H1 (cell line): Measurements from ENCODE around the gene ZBTB16. TPM values are rescaled to one million over a fixed set of nuclear protein-coding genes. Genes with fewer than 3 reads are reported as not detected.

Experiments used
- CTCF ChIA-PET: fragments of 300-600 bp; sonication (Branson Sonifier 250); formaldehyde crosslinking; loops from one replicate; lab custom pipeline; 2021; ENCODE audit not compliant: partially characterized antibody; lab: Charles Lee
- POLR2A ChIA-PET: fragments of 300-600 bp; sonication (Branson Sonifier 250); formaldehyde crosslinking; loops from one replicate; lab custom pipeline; 2021; ENCODE audit warnings: inconsistent platforms; ENCODE audit not compliant: partially characterized antibody; lab: Charles Lee
- DNase-seq, 2 experiments: peaks; one replicate each; pipeline versions ENCODE4 v3.0.0 to v3.0.0-alpha.2; 2010 to 2022; ENCODE audit warnings: low spot score in 2 of 2, low read depth in 1 of 2, mixed read lengths in 1 of 2
- FAIRE-seq: peaks from 2 replicates; lab custom pipeline; 2011; peaks lifted over from hg19 to GRCh38; lab: Jason Lieb, UNC
- H2AFZ ChIP-seq: 2 replicates; pipeline ENCODE4 v1.8.1; 2012; ENCODE audit warnings: low read length, inconsistent platforms
- H2AK5ac ChIP-seq: 2 replicates; pipeline ENCODE4 v1.6.1; 2013; ENCODE audit warnings: low read depth, low read length
- H2BK120ac ChIP-seq: replicated peaks from 2 replicates; pipeline ENCODE3; 2013; ENCODE audit warnings: low read depth, low read length, inconsistent platforms
- H2BK12ac ChIP-seq: 2 replicates; pipeline ENCODE4 v1.6.1; 2013; ENCODE audit warnings: low read depth, low read length
- H2BK15ac ChIP-seq: 2 replicates; pipeline ENCODE4 v1.6.1; 2013; ENCODE audit warnings: low read length
- H2BK20ac ChIP-seq: 2 replicates; pipeline ENCODE4 v1.6.1; 2013; ENCODE audit warnings: low read length
- H2BK5ac ChIP-seq: 2 replicates; pipeline ENCODE4 v1.6.1; 2013; ENCODE audit warnings: low read depth, low read length
- H3K14ac ChIP-seq: 2 replicates; pipeline ENCODE4 v1.6.1; 2013; ENCODE audit warnings: inconsistent platforms; ENCODE audit not compliant: insufficient read length
- H3K18ac ChIP-seq: 2 replicates; pipeline ENCODE4 v1.6.1; 2013; ENCODE audit warnings: low read length; ENCODE audit errors: extremely low read depth
- H3K23ac ChIP-seq: 2 replicates; pipeline ENCODE4 v1.6.1; 2013; ENCODE audit warnings: inconsistent platforms; ENCODE audit not compliant: insufficient read length
- H3K23me2 ChIP-seq: 2 replicates; pipeline ENCODE4 v1.6.1; 2013; ENCODE audit warnings: low read depth, low read length
- H3K27ac ChIP-seq: 2 replicates; pipeline ENCODE4 v1.6.1; 2011; ENCODE audit warnings: low read depth, low read length, inconsistent platforms
- H3K27me3 ChIP-seq, 4 experiments: replicated peaks in 1 of 4; 1 replicate in 1 of 4; 2 replicates in 3 of 4; pipeline versions ENCODE4 v1.6.1 to v1.8.1; 2011 to 2013; ENCODE audit warnings: low read length in 3 of 4, mild to moderate bottlenecking in 3 of 4, inconsistent platforms in 2 of 4, mixed read lengths in 2 of 4, moderate library complexity in 1 of 4; ENCODE audit not compliant: control insufficient read depth in 3 of 4, insufficient read depth in 3 of 4; ENCODE audit errors: extremely low read depth in 1 of 4
- H3K36me3 ChIP-seq, 4 experiments: 2 replicates each; pipeline versions ENCODE4 v1.6.1 to v1.8.1; 2011 to 2013; ENCODE audit warnings: mild to moderate bottlenecking in 4 of 4, low read length in 3 of 4, moderate library complexity in 2 of 4, control low read depth in 1 of 4, inconsistent platforms in 1 of 4; ENCODE audit not compliant: insufficient read depth in 4 of 4, control insufficient read depth in 2 of 4
- H3K4ac ChIP-seq: replicated peaks from 2 replicates; pipeline ENCODE3; 2013; ENCODE audit warnings: low read length, low read depth, mixed read lengths, inconsistent platforms; ENCODE audit not compliant: insufficient read length
- H3K4me1 ChIP-seq, 4 experiments: replicated peaks in 1 of 4; 1 replicate in 1 of 4; 2 replicates in 3 of 4; pipeline versions ENCODE4 v1.6.1 to v1.8.1; 2011 to 2013; ENCODE audit warnings: low read length in 3 of 4, inconsistent platforms in 2 of 4, mixed read lengths in 1 of 4; ENCODE audit not compliant: insufficient read depth in 4 of 4, control insufficient read depth in 3 of 4
- H3K4me2 ChIP-seq, 2 experiments: 2 replicates each; pipeline versions ENCODE4 v1.6.1 to v1.8.1; 2011 to 2013; ENCODE audit warnings: low read depth in 2 of 2, low read length in 2 of 2, control low read depth in 1 of 2, inconsistent platforms in 1 of 2, mild to moderate bottlenecking in 1 of 2; ENCODE audit not compliant: insufficient read depth in 1 of 2
- H3K4me3 ChIP-seq, 4 experiments: fragments of 200-600, 300-600 bp in 1 of 4; sonication (generic), shearing (Covaris generic), sonication (Bioruptor Twin) in 1 of 4; 2 replicates each; pipeline versions ENCODE4 v1.5.1 to v1.8.1; 2011 to 2016; ENCODE audit warnings: low read length in 4 of 4, low read depth in 3 of 4, control low read depth in 2 of 4, inconsistent platforms in 2 of 4, mild to moderate bottlenecking in 2 of 4, mixed read lengths in 1 of 4, moderate library complexity in 1 of 4; ENCODE audit not compliant: insufficient read depth in 2 of 4; ENCODE audit errors: extremely low read depth in 1 of 4
- H3K56ac ChIP-seq: replicated peaks from 2 replicates; pipeline ENCODE3; 2013; ENCODE audit warnings: low read depth, mild to moderate bottlenecking, mixed read lengths, low read length, inconsistent platforms; ENCODE audit not compliant: insufficient read length
- H3K79me1 ChIP-seq: 2 replicates; pipeline ENCODE4 v1.6.1; 2013; ENCODE audit warnings: low read depth, low read length, control low read depth
- H3K79me2 ChIP-seq, 2 experiments: 2 replicates each; pipeline versions ENCODE4 v1.6.1 to v1.8.1; 2012 to 2013; ENCODE audit warnings: low read length in 2 of 2, mild to moderate bottlenecking in 2 of 2, inconsistent platforms in 1 of 2; ENCODE audit not compliant: insufficient read depth in 2 of 2, control insufficient read depth in 1 of 2
- H3K9ac ChIP-seq, 4 experiments: replicated peaks in 1 of 4; 1 replicate in 1 of 4; 2 replicates in 3 of 4; pipeline versions ENCODE4 v1.6.1 to v1.8.1; 2011 to 2013; ENCODE audit warnings: low read depth in 3 of 4, low read length in 3 of 4, control low read depth in 2 of 4, mild to moderate bottlenecking in 2 of 4, moderate library complexity in 2 of 4, inconsistent platforms in 1 of 4; ENCODE audit errors: extremely low read depth in 1 of 4
- H3K9me3 ChIP-seq, 2 experiments: 2 replicates each; pipeline versions ENCODE4 v1.6.1 to v1.8.1; 2012 to 2013; ENCODE audit warnings: mild to moderate bottlenecking in 2 of 2, moderate library complexity in 2 of 2, control low read depth in 1 of 2, inconsistent platforms in 1 of 2, low read depth in 1 of 2, low read length in 1 of 2, mixed read lengths in 1 of 2; ENCODE audit not compliant: insufficient read depth in 2 of 2
- H4K20me1 ChIP-seq, 2 experiments: replicated peaks in 1 of 2; 2 replicates each; pipeline versions ENCODE3 to v1.8.1; 2011 to 2013; ENCODE audit warnings: inconsistent platforms in 2 of 2, low read length in 2 of 2, mild to moderate bottlenecking in 1 of 2; ENCODE audit not compliant: insufficient read depth in 2 of 2, control insufficient read depth in 1 of 2
- H4K5ac ChIP-seq: 2 replicates; pipeline ENCODE4 v1.6.1; 2013; ENCODE audit warnings: low read length, low read depth, mixed read lengths, inconsistent platforms; ENCODE audit not compliant: insufficient read length
- H4K8ac ChIP-seq: 2 replicates; pipeline ENCODE4 v1.8.0; 2013; ENCODE audit warnings: mild to moderate bottlenecking, moderate library complexity, low read length, inconsistent platforms; ENCODE audit not compliant: insufficient read depth; ENCODE audit errors: extremely low read depth
- H4K91ac ChIP-seq: replicated peaks from 2 replicates; pipeline ENCODE3; 2013; ENCODE audit warnings: low read length, mixed read lengths, inconsistent platforms; ENCODE audit not compliant: insufficient read length
- BACH1 ChIP-seq: IDR thresholded peaks from 2 replicates; pipeline ENCODE4 v1.6.1; 2012; ENCODE audit warnings: low read length, improper control_type of control experiment
- CBX5 ChIP-seq: fragments of 300-800, 300-1000 bp; sonication (generic); IDR thresholded peaks from 2 replicates; pipeline ENCODE4 v1.7.1; 2016; ENCODE audit warnings: antibody characterized with exemption, low read length, low read depth
- CBX8 ChIP-seq: fragments of 300-800, 300-1000 bp; sonication (generic); IDR thresholded peaks from 2 replicates; pipeline ENCODE4 v1.7.1; 2016; ENCODE audit warnings: low read depth, low read length, borderline replicate concordance
- CREB1 ChIP-seq: IDR thresholded peaks from 2 replicates; pipeline ENCODE4 v1.6.1; 2012; ENCODE audit warnings: inconsistent platforms
- EP300 ChIP-seq, 2 experiments: IDR thresholded peaks; 1 replicate in 1 of 2; 2 replicates in 1 of 2; pipeline ENCODE4 v1.6.1; 2011 to 2012; ENCODE audit warnings: low read depth in 2 of 2, low read length in 2 of 2, mild to moderate bottlenecking in 2 of 2, borderline replicate concordance in 1 of 2, inconsistent platforms in 1 of 2, moderate library complexity in 1 of 2
- JUND ChIP-seq: IDR thresholded peaks from 2 replicates; pipeline ENCODE4 v1.6.1; 2011; ENCODE audit warnings: mild to moderate bottlenecking, improper control_type of control experiment, low read length
- KDM4A ChIP-seq: IDR thresholded peaks from one replicate; pipeline ENCODE4 v1.7.1; 2012; ENCODE audit warnings: low read depth, mild to moderate bottlenecking, moderate library complexity, low read length, inconsistent platforms; ENCODE audit not compliant: severe bottlenecking
- TAF1 ChIP-seq: IDR thresholded peaks from 2 replicates; pipeline ENCODE4 v1.6.1; 2011; ENCODE audit warnings: mild to moderate bottlenecking, low read depth, low read length
- TCF12 ChIP-seq: IDR thresholded peaks from 2 replicates; pipeline ENCODE4 v1.6.1; 2011; ENCODE audit warnings: low read depth, mild to moderate bottlenecking, low read length
- YY1 ChIP-seq: IDR thresholded peaks from 2 replicates; pipeline ENCODE4 v1.6.1; 2011; ENCODE audit warnings: low read depth, mild to moderate bottlenecking, low read length
- WGBS, 2 experiments: shearing (Covaris generic) in 1 of 2; methylation state at CpG; one replicate each; pipeline versions ENCODE4 v1.1.6 to v1.1.7; 2013 to 2015; ENCODE audit warnings: low lambda C conversion rate in 2 of 2, mixed read lengths in 2 of 2, inconsistent platforms in 1 of 2, low coverage in 1 of 2, missing lambda C conversion rate in 1 of 2; ENCODE audit not compliant: insufficient replicate concordance in 2 of 2, insufficient coverage in 1 of 2, insufficient read length in 1 of 2; ENCODE audit errors: extremely low coverage in 1 of 2, missing lambda C conversion rate in 1 of 2; 5-methylcytosine and 5-hydroxymethylcytosine counted together
- polyA plus RNA-seq, 7 experiments: library from polyadenylated mRNA; depleted of rRNA in 3 of 7; stranded (reverse) in 5 of 7; unstranded in 2 of 7; fragments of >200 nt in 5 of 7; fragments of 200-250 nt in 2 of 7; gene quantifications; 1 replicate in 5 of 7; 2 replicates in 1 of 7; 4 replicates in 1 of 7; pipeline versions ENCODE4 v1.2.1 to v1.2.3, GENCODE V29; 2011 to 2013; ENCODE audit warnings: missing spikeins in 2 of 7, mixed read lengths in 2 of 7
- total RNA-seq: library from RNA; stranded (reverse); fragmentation: NEBNext Ultra II Directional; extraction: Animal tissue kit (Norgen Biotek cat#: 25700); gene quantifications from 2 replicates; pipeline ENCODE4 v1.2.1, GENCODE V29; 2021
- TF ChIP-seq, protein P1 (sequence below): IDR thresholded peaks from 2 replicates; pipeline ENCODE4 v1.6.1; 2012; ENCODE audit warnings: inconsistent platforms
- TF ChIP-seq, protein P2 (sequence below): IDR thresholded peaks from 2 replicates; pipeline ENCODE4 v1.6.1; 2011; ENCODE audit warnings: low read length, improper control_type of control experiment
- TF ChIP-seq, protein P3 (sequence below): IDR thresholded peaks from 2 replicates; pipeline ENCODE4 v1.6.1; 2012; ENCODE audit warnings: inconsistent platforms

The ZBTB16 gene
- total and polyA plus RNA-seq, 2 of the 8 experiments (the other 6 are each of a cell fraction or from before 2014, with no cell fraction given) = 0.12 to 0.61 TPM

DNA sequence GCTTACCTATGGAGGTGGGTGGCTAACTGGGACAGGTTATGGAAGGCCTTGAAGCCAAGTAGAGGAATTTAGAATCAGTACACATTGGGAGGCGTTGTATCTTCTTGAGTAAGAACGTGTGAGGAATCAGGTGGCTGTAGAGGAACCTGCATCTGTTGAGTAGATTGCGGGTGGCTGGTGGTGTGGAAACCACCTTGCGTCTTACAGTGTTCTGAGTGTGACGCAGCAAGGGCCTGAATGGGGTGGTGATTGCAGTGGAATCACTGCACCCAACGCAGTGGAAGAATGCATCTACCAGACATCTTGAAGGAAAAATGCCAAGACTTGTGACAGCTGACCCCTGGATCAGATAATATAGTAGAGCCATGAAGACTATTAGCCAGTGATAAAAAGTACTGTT is 125.9 kb downstream of the ZBTB16 start:
- no peak for DNase-seq
- no peak for FAIRE-seq
- Histone ChIP-seq H2AK5ac (no peak overlapping the region; the same call in 1 of the 2 replicates), H3K4me2 (no peak overlapping the region), H3K4me1 (peaks cover 0 to 2% (median 0%) of the 10 kb centered on the region in 4 experiments; a peak in 1 of 7 replicates), H4K20me1 (no peaks in the 10 kb centered on the region), H3K14ac (no peak overlapping the region), H2BK5ac (no peak overlapping the region), H3K36me3 (no peaks in the 10 kb centered on the region), H4K8ac (no peak overlapping the region), H2AFZ (no peak overlapping the region), H3K23me2 (no peaks in the 10 kb centered on the region), H3K79me2 (no peaks in the 10 kb centered on the region), H3K23ac (no peak overlapping the region), H3K4ac (no peak overlapping the region), H3K27me3 (no peaks in the 10 kb centered on the region), H3K9me3 (no peaks in the 10 kb centered on the region), H4K5ac (no peak overlapping the region), H3K9ac (no peak overlapping the region), H3K27ac (no peak overlapping the region), H2BK15ac (no peak overlapping the region), H2BK120ac (no peak overlapping the region), H3K56ac (no peak overlapping the region), H2BK20ac (no peak overlapping the region), H4K91ac (no peak overlapping the region), H2BK12ac (no peak overlapping the region), H3K18ac (no peak overlapping the region), H3K79me1 (no peaks in the 10 kb centered on the region), H3K4me3 (no peak overlapping the region)
- CTCF ChIA-PET = interaction anchor here (0.8 to 8.8 kb wide), 6 partner anchors 7 to 77 kb away, joined by 3 to 109 read pairs (median 6); no protein-coding TSS in a partner anchor
- 96% methylated on average over 6 of the region's 6 CpGs; no CpG with 5 or more reads in 1 of the 2 experiments for WGBS, 2 experiments
- POLR2A ChIA-PET = no interaction called here
- TF ChIP-seq TAF1 (no peak), BACH1 (no peak), EP300 (IDR thresholded peaks at IDR 0.05; ENCODE audit: borderline replicate concordance in 1 of 2, low read depth in 2 of 2, low read length in 2 of 2) (no peak), JUND (no peak), CBX8 (no peak), YY1 (no peak), CBX5 (no peak), TCF12 (no peak), CREB1 (no peak), KDM4A (no peak)
- TF ChIP-seq, protein P1, sequence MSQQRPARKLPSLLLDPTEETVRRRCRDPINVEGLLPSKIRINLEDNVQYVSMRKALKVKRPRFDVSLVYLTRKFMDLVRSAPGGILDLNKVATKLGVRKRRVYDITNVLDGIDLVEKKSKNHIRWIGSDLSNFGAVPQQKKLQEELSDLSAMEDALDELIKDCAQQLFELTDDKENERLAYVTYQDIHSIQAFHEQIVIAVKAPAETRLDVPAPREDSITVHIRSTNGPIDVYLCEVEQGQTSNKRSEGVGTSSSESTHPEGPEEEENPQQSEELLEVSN = no peak
- TF ChIP-seq, protein P2, sequence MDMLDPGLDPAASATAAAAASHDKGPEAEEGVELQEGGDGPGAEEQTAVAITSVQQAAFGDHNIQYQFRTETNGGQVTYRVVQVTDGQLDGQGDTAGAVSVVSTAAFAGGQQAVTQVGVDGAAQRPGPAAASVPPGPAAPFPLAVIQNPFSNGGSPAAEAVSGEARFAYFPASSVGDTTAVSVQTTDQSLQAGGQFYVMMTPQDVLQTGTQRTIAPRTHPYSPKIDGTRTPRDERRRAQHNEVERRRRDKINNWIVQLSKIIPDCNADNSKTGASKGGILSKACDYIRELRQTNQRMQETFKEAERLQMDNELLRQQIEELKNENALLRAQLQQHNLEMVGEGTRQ = no peak
- TF ChIP-seq, protein P3, sequence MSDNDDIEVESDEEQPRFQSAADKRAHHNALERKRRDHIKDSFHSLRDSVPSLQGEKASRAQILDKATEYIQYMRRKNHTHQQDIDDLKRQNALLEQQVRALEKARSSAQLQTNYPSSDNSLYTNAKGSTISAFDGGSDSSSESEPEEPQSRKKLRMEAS = no peak
